Mucosa of stomach (tissue), 1 donor: ENCODE measurements around the gene HMGN4.
"Not testable (repeated sequence)": the region's sequence is repeated elsewhere in the genome, so short reads cannot be mapped to it uniquely, and the experiment has no call there.

ENCODE experiments used
- H3K27me3 ChIP-seq: one replicate; pipeline ENCODE4 v1.7.0; 2013; ENCODE audit warnings: mild to moderate bottlenecking, low read length; ENCODE audit not compliant: control insufficient read depth, insufficient read depth
- H3K36me3 ChIP-seq: one replicate; pipeline ENCODE4 v1.7.0; 2013; ENCODE audit warnings: low read length; ENCODE audit not compliant: control insufficient read depth, insufficient read depth
- H3K4me1 ChIP-seq: one replicate; pipeline ENCODE4 v1.7.0; 2013; ENCODE audit warnings: mild to moderate bottlenecking, low read length; ENCODE audit not compliant: control insufficient read depth, insufficient read depth
- H3K4me3 ChIP-seq: one replicate; pipeline ENCODE4 v1.7.0; 2013; ENCODE audit warnings: low read length
- H3K9ac ChIP-seq: one replicate; pipeline ENCODE4 v1.7.0; 2013; ENCODE audit warnings: mild to moderate bottlenecking, low read length, moderate library complexity
- H3K9me3 ChIP-seq: one replicate; pipeline ENCODE4 v1.7.0; 2013; ENCODE audit warnings: mild to moderate bottlenecking, low read length, moderate library complexity; ENCODE audit not compliant: control insufficient read depth
- donor health status: Pancreatic carcinoma.

Gene HMGN4

GRCh38 chr6:26543953-26544352 lies 5.8 kb downstream of the HMGN4 start:
- peaks cover 3% of the 10 kb centered on the region for H3K4me1 ChIP-seq
- H3K9ac ChIP-seq: no peak overlapping the region
- no peaks in the 10 kb centered on the region for H3K36me3 ChIP-seq
- H3K9me3 ChIP-seq: no peaks in the 10 kb centered on the region
- H3K4me3 ChIP-seq: no peak overlapping the region
- no peaks in the 10 kb centered on the region for H3K27me3 ChIP-seq

- Histone ChIP-seq H3K36me3 (no peaks in the 10 kb centered on the region), H3K27me3 (no peaks in the 10 kb centered on the region), H3K9ac (no peak overlapping the region), H3K4me1 (no peaks in the 10 kb centered on the region), H3K4me3 (no peak overlapping the region), H3K9me3 (no peaks in the 10 kb centered on the region)
Measured at GRCh38 chr6:26544473-26544872, 6.3 kb downstream of the HMGN4 start.

- H3K27me3 ChIP-seq: no peaks in the 10 kb centered on the region
- no peak overlapping the region for H3K4me3 ChIP-seq
- H3K4me1 ChIP-seq: no peaks in the 10 kb centered on the region
- no peak overlapping the region for H3K9ac ChIP-seq
- H3K36me3 ChIP-seq: no peaks in the 10 kb centered on the region
- no peaks in the 10 kb centered on the region for H3K9me3 ChIP-seq
Measured at GRCh38 chr6:26545627-26546026, 7.5 kb downstream of the HMGN4 start.

- not testable (repeated sequence) for H3K4me3 ChIP-seq, H3K4me1 ChIP-seq
Measured at GRCh38 chr6:26547363-26547762, 9.2 kb downstream of the HMGN4 start.

DNA sequence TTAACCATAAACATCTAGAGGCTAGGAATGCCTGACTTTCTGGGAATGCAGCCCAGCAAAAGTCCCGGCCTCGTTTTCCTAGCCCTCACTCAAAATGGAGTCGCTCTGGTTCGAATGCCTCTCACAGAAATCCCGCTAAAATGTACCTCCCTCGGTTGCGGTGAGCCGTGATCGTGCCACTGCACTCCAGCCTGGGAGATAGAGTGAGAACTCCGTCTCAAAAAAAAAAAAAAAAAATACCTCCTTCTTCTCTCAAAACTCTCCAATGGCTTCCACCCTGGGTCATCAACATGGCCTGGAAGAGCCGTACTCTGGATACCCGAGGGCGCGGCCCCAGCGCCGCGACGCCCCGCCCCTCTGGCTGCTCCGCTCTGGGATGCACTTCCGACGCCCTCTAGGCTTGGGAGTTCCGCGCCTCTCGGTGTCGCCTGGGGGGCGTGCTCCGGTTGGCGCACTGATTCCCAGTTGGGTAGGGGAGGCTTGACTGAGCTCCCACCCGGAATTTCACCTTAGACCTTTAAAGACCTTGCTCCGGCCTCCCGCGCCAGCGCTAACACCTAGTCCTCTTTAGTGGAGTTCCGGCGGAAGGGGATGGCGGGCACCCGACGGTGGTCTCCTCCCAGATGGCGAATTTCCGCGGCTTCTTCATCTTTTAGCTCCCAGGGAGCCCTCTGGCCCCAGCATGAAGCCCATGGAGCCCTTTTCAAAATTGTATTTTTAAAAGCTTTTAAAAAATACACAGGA lies 12.3 kb downstream of the HMGN4 start:
- H3K4me1 ChIP-seq: no peaks in the 10 kb centered on the region
- no peaks in the 10 kb centered on the region for H3K27me3 ChIP-seq
- no peaks in the 10 kb centered on the region for H3K36me3 ChIP-seq
- H3K9me3 ChIP-seq: no peaks in the 10 kb centered on the region
- no peak overlapping the region for H3K9ac ChIP-seq
- H3K4me3 ChIP-seq: no peak overlapping the region

More at GRCh38 chr6:26547363-26547762, 9.2 kb downstream of the HMGN4 start:
- not testable (repeated sequence) for H3K27me3 ChIP-seq, H3K9me3 ChIP-seq, H3K9ac ChIP-seq, H3K36me3 ChIP-seq

DNA sequence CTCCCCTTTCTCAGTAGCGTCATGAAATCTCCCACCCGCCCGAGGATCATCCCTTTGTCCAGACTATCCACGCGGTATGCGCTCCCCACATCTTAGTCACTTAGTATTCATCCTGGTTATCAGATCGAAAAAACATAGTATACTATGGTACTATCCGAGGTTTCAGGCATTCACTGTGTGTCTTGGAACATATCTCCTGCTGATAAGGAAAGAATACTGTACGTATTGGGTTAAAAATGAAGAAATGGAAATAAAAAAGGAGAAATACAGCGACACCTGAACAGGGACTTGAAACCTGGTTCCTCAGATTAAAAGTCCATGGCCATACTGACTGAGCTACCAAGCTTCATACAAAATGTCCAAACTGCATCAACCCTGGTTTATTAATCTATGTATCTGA lies 14.0 kb downstream of the HMGN4 start:
- Histone ChIP-seq H3K4me1 (no peaks in the 10 kb centered on the region), H3K4me3 (no peak overlapping the region), H3K36me3 (no peaks in the 10 kb centered on the region), H3K9ac (no peak overlapping the region), H3K9me3 (no peaks in the 10 kb centered on the region), H3K27me3 (no peaks in the 10 kb centered on the region)

- Histone ChIP-seq H3K36me3 (no peaks in the 10 kb centered on the region), H3K9ac (no peak overlapping the region), H3K4me3 (no peak overlapping the region), H3K27me3 (no peaks in the 10 kb centered on the region), H3K9me3 (no peaks in the 10 kb centered on the region), H3K4me1 (no peaks in the 10 kb centered on the region)
Measured at GRCh38 chr6:26552640-26553188, 14.5 kb downstream of the HMGN4 start.

- H3K4me1 ChIP-seq: no peaks in the 10 kb centered on the region
- H3K27me3 ChIP-seq: no peaks in the 10 kb centered on the region
- H3K36me3 ChIP-seq: no peaks in the 10 kb centered on the region
- peak overlapping the region; percentile 42 for H3K9ac ChIP-seq
- peak overlapping the region; percentile 51 for H3K4me3 ChIP-seq
- H3K9me3 ChIP-seq: no peaks in the 10 kb centered on the region
Measured at GRCh38 chr6:26553264-26553634, 15.1 kb downstream of the HMGN4 start.

- Histone ChIP-seq H3K9ac (peak overlapping the region; percentile 42), H3K36me3 (no peaks in the 10 kb centered on the region), H3K4me1 (no peaks in the 10 kb centered on the region), H3K27me3 (no peaks in the 10 kb centered on the region), H3K9me3 (no peaks in the 10 kb centered on the region), H3K4me3 (peak overlapping the region; percentile 51)
Measured at GRCh38 chr6:26553635-26554446, 15.7 kb downstream of the HMGN4 start.

DNA sequence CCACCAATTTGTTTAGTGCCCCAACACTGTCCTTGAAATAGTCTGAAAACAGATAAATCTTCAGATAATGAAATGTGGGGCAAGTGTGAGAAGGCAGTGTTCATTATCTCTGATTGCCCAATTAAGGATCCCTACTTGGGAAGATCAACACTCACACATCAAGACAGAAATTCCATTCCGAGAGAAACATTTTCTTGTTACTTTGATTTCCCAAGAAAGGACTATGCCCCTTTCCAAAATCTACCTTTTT lies 16.2 kb downstream of the HMGN4 start:
- Histone ChIP-seq H3K9me3 (no peaks in the 10 kb centered on the region), H3K9ac (no peak overlapping the region), H3K36me3 (no peaks in the 10 kb centered on the region), H3K4me3 (peak overlapping the region; percentile 51), H3K4me1 (no peaks in the 10 kb centered on the region), H3K27me3 (no peaks in the 10 kb centered on the region)

DNA sequence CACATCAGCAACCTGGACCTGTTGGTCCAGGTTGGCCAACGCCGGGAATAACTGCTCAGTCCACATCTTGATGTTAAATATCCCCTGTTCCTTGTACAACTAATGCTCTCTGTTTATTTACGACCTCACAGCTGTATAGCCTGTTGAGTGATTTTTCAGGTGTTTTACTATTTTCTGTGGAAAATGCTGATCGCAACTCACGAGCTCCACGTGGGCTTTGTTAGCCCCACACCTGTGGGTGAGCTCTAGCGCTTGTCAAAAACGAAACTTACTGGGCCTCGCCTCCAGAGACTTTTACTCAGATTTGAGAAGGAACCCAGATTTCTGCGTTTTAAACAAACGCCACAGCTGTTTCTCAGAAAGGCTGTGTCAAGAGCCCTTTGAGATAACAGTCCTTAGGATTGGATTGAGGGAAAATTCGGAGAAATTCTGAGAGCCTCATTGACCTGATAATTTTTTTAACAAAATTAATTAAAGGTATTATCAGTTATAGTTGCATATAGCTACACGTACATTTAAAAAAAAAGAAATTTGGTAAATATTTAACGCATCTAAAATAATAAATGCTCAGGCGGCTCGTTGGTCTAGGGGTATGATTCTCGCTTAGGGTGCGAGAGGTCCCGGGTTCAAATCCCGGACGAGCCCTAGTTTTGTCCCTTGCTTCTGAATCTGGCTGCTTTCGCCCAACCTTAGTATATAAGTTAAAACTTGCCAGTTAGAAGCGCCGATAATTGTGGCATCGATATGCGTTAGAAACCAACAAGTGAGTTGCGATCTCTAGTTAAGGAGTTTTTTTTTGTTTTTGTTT lies 16.7 kb downstream of the HMGN4 start:
- Histone ChIP-seq H3K4me3 (no peak overlapping the region), H3K27me3 (no peaks in the 10 kb centered on the region), H3K9me3 (no peaks in the 10 kb centered on the region), H3K4me1 (no peaks in the 10 kb centered on the region), H3K36me3 (no peaks in the 10 kb centered on the region), H3K9ac (peak overlapping the region; percentile 8)
